Panc1 (cell line): ENCODE data around the gene BRD3OS.

Experiments
- POLR2AphosphoS5 ChIP-seq: IDR thresholded peaks from 2 replicates; pipeline ENCODE4 v1.6.1; 2012; ENCODE audit warnings: mild to moderate bottlenecking, low read depth, low read length, moderate library complexity
- SIN3A ChIP-seq: IDR thresholded peaks from 2 replicates; pipeline ENCODE4 v1.6.1; 2012; ENCODE audit warnings: low read depth, mild to moderate bottlenecking, low read length, moderate library complexity, borderline replicate concordance; ENCODE audit not compliant: insufficient read depth
- TCF7L2 ChIP-seq: IDR thresholded peaks from 2 replicates; pipeline ENCODE4 v1.6.1; 2011; ENCODE audit warnings: mild to moderate bottlenecking, low read depth, low read length, inconsistent platforms
- TF ChIP-seq, protein P1 (sequence below): fragments of 450-650 bp; IDR thresholded peaks from 2 replicates; pipeline ENCODE4 v1.5.1; 2017; ENCODE audit warnings: mild to moderate bottlenecking
- TF ChIP-seq, protein P2 (sequence below), 2 experiments: IDR thresholded peaks; 2 replicates each; pipeline ENCODE4 v1.6.1; 2011 to 2012; ENCODE audit warnings: low read depth in 2 of 2, control low read depth in 1 of 2, low read length in 1 of 2, mild to moderate bottlenecking in 1 of 2, moderate library complexity in 1 of 2; ENCODE audit not compliant: insufficient read depth in 1 of 2

DNA sequence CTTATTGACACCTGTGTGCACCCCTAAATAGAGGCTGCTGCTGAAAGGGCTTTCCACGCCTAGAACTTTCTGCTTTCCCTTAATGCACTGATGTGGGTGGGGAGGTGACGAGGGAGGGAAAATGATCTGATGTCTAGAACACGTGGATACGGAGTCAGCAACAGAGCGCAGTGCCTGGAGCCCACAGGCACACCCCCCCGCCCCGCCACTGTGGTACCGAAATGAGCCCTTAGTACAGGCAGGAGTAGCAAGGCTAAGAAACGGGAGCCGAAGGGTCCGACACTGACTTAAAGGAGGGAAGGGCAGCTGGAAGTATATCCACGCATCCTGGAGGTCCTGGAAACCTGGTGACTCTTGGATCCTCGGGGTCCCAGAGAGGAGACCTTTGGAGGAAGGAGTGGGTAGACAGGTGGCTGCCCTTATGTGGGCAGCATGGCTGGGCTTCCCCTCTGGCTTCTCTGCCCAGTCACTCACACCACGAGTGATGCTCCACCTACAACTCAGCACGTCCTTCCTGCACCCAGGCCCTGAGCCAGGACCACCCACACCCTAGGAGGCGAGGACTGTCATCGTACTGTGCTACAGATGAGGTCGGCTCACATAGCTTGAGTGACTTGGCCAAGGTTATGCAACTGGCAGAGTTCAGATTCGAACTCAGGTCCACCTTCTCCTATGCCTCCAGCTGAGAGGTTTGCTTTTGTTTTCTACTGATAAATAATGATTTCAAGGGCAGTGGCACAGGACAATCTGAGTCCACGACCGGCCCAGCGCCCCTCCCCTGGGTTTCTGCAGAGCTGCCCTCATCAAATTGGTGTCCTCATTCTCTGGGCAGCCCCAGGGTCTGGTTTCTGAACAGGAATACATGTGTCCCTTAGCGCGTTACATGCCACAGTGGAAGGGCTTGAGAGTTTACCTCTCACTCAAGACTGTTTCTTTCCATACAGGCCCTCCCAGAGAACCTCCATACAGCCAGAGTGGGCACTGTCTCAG, 28.5 kb upstream of the BRD3OS start:
- TF ChIP-seq, protein P1, sequence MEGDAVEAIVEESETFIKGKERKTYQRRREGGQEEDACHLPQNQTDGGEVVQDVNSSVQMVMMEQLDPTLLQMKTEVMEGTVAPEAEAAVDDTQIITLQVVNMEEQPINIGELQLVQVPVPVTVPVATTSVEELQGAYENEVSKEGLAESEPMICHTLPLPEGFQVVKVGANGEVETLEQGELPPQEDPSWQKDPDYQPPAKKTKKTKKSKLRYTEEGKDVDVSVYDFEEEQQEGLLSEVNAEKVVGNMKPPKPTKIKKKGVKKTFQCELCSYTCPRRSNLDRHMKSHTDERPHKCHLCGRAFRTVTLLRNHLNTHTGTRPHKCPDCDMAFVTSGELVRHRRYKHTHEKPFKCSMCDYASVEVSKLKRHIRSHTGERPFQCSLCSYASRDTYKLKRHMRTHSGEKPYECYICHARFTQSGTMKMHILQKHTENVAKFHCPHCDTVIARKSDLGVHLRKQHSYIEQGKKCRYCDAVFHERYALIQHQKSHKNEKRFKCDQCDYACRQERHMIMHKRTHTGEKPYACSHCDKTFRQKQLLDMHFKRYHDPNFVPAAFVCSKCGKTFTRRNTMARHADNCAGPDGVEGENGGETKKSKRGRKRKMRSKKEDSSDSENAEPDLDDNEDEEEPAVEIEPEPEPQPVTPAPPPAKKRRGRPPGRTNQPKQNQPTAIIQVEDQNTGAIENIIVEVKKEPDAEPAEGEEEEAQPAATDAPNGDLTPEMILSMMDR: no peak
- TF ChIP-seq POLR2AphosphoS5: no peak
- TF ChIP-seq, protein P2, sequence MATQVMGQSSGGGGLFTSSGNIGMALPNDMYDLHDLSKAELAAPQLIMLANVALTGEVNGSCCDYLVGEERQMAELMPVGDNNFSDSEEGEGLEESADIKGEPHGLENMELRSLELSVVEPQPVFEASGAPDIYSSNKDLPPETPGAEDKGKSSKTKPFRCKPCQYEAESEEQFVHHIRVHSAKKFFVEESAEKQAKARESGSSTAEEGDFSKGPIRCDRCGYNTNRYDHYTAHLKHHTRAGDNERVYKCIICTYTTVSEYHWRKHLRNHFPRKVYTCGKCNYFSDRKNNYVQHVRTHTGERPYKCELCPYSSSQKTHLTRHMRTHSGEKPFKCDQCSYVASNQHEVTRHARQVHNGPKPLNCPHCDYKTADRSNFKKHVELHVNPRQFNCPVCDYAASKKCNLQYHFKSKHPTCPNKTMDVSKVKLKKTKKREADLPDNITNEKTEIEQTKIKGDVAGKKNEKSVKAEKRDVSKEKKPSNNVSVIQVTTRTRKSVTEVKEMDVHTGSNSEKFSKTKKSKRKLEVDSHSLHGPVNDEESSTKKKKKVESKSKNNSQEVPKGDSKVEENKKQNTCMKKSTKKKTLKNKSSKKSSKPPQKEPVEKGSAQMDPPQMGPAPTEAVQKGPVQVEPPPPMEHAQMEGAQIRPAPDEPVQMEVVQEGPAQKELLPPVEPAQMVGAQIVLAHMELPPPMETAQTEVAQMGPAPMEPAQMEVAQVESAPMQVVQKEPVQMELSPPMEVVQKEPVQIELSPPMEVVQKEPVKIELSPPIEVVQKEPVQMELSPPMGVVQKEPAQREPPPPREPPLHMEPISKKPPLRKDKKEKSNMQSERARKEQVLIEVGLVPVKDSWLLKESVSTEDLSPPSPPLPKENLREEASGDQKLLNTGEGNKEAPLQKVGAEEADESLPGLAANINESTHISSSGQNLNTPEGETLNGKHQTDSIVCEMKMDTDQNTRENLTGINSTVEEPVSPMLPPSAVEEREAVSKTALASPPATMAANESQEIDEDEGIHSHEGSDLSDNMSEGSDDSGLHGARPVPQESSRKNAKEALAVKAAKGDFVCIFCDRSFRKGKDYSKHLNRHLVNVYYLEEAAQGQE (IDR thresholded peaks at IDR 0.05; ENCODE audit: insufficient read depth in 1 of 2, low read depth in 2 of 2, low read length in 1 of 2): no peak
- TF ChIP-seq SIN3A: no peak
- no peak for TF ChIP-seq TCF7L2
